Kidney (tissue), 14 donors: Measurements from ENCODE around the gene GRIN1. TPM values are rescaled to one million over a fixed set of nuclear protein-coding genes. Genes with fewer than 3 reads are reported as not detected.

Experiments used
- DNase-seq, 5 donors: peaks; one replicate each; pipeline ENCODE4 v3.0.0-alpha.2; 2013 to 2020
- FAIRE-seq: peaks from 2 replicates; lab custom pipeline; 2012; peaks lifted over from hg19 to GRCh38; lab: Jason Lieb, UNC
- H3K27ac ChIP-seq, 2 donors: one replicate each; pipeline ENCODE4 v1.7.0; 2013; ENCODE audit warnings: low read depth in 2 of 2, low read length in 2 of 2, inconsistent platforms in 1 of 2
- H3K27me3 ChIP-seq: one replicate; pipeline ENCODE4 v1.7.1; 2013; ENCODE audit warnings: low read length, inconsistent platforms; ENCODE audit not compliant: control insufficient read depth, insufficient read depth
- H3K36me3 ChIP-seq, 3 donors: one replicate each; pipeline versions ENCODE4 v1.7.0 to v1.7.1; 2013; ENCODE audit warnings: low read length in 3 of 3, control low read depth in 1 of 3, inconsistent platforms in 1 of 3; ENCODE audit not compliant: insufficient read depth in 3 of 3, control insufficient read depth in 2 of 3
- H3K4me1 ChIP-seq, 3 donors: one replicate each; pipeline versions ENCODE4 v1.7.0 to v1.7.1; 2013; ENCODE audit warnings: low read length in 3 of 3, inconsistent platforms in 1 of 3, low read depth in 1 of 3; ENCODE audit not compliant: control insufficient read depth in 2 of 3, insufficient read depth in 2 of 3
- H3K4me3 ChIP-seq, 3 donors: one replicate each; pipeline versions ENCODE4 v1.7.0 to v1.8.1; 2013; ENCODE audit warnings: low read length in 3 of 3, control low read depth in 1 of 3, inconsistent platforms in 1 of 3
- H3K9ac ChIP-seq, 3 donors: one replicate each; pipeline versions ENCODE4 v1.7.0 to v1.7.1; 2013; ENCODE audit warnings: low read length in 3 of 3, control low read depth in 1 of 3, inconsistent platforms in 1 of 3
- H3K9me3 ChIP-seq, 3 donors: one replicate each; pipeline versions ENCODE4 v1.7.0 to v1.7.1; 2013; ENCODE audit warnings: low read length in 3 of 3, control low read depth in 1 of 3, inconsistent platforms in 1 of 3; ENCODE audit not compliant: control insufficient read depth in 2 of 3, insufficient read depth in 1 of 3
- CTCF ChIP-seq: IDR thresholded peaks from 3 replicates; pipeline ENCODE4 v1.5.1; 2012; ENCODE audit warnings: mild to moderate bottlenecking, moderate library complexity, borderline replicate concordance; ENCODE audit not compliant: insufficient read depth; ENCODE audit errors: extremely low read depth
- intact Hi-C: fragments of 100-400 bp; cut with DNase I; formaldehyde crosslinking; loops from one replicate; pipeline ENCODE4 v1.11.1; 2022
- polyA plus RNA-seq: library from polyadenylated mRNA; stranded (reverse); fragments of 350-450 nt; fragmentation: Illumina TruSeq; extraction: RNeasy Lipid Tissue Mini Kit (QIAGEN cat#74804); gene quantifications from one replicate; pipeline ENCODE4 v1.2.3, GENCODE V29; 2014; ENCODE audit warnings: low read depth, low replicate concordance; ENCODE audit not compliant: insufficient read depth
- total RNA-seq: library from RNA; stranded (reverse); fragmentation: NEBNext Ultra II Directional; extraction: Animal tissue kit (Norgen Biotek cat#: 25700); gene quantifications from one replicate; pipeline ENCODE4 v1.2.1, GENCODE V29; 2021
- donor health status: control.
- donor health status: control.
- donor health status: control.
- donor health status: control.
- donor health status: control.
- donor health status: DM: yes; HTN: yes; CAD: no.
- donor health status: Normal renal cell carcinoma (clear cell type).

GRIN1 gene
- total and polyA plus RNA-seq, 2 donors from 2014 or later = 0.47 TPM; not detected in 1

- FAIRE-seq (no peak), DNase-seq (no peak)
- Histone ChIP-seq H3K36me3 (peaks cover 0 to 27% (median 26%) of the 10 kb centered on the region in 3 donors), H3K27me3 (no peaks in the 10 kb centered on the region), H3K9me3 (no peaks in the 10 kb centered on the region), H3K4me3 (no peak overlapping the region), H3K9ac (no peak overlapping the region), H3K4me1 (peaks cover 4 to 19% (median 14%) of the 10 kb centered on the region in 3 donors), H3K27ac (no peak overlapping the region)
- no peak for TF ChIP-seq CTCF
- intact Hi-C loops = no loop called here
Measured at GRCh38 chr9:137183980-137184595, 45.1 kb downstream of the GRIN1 start.

- FAIRE-seq = no peak
- peaks cover 4 to 29% (median 23%) of the 10 kb centered on the region in 3 donors for H3K4me1 ChIP-seq
- no peak overlapping the region for H3K27ac ChIP-seq
- DNase-seq = no peak
- peaks cover 0 to 27% (median 24%) of the 10 kb centered on the region in 3 donors for H3K36me3 ChIP-seq
- H3K27me3 ChIP-seq = no peaks in the 10 kb centered on the region
- intact Hi-C loops = no loop called here
- H3K9ac ChIP-seq = no peak overlapping the region
- no peak overlapping the region for H3K4me3 ChIP-seq
- no peak for TF ChIP-seq CTCF
- H3K9me3 ChIP-seq = no peaks in the 10 kb centered on the region
Measured at GRCh38 chr9:137184881-137185660, 46.1 kb downstream of the GRIN1 start.

- no peak for TF ChIP-seq CTCF
- peaks cover 4 to 36% (median 30%) of the 10 kb centered on the region in 3 donors for H3K4me1 ChIP-seq
- no peak overlapping the region for H3K4me3 ChIP-seq
- no peak overlapping the region for H3K27ac ChIP-seq
- FAIRE-seq (no peak), DNase-seq (no peak)
- intact Hi-C loops = no loop called here
- H3K27me3 ChIP-seq = no peaks in the 10 kb centered on the region
- no peak overlapping the region for H3K9ac ChIP-seq
- no peaks in the 10 kb centered on the region for H3K9me3 ChIP-seq
- H3K36me3 ChIP-seq = peaks cover 0 to 28% (median 24%) of the 10 kb centered on the region in 3 donors
Measured at GRCh38 chr9:137185921-137186320, 47.0 kb downstream of the GRIN1 start.
